Colonic mucosa (tissue), 4 donors: ENCODE data around the gene MSI1. TPM values are rescaled to one million over a fixed set of nuclear protein-coding genes. Genes with fewer than 3 reads are reported as not detected.

Experiments used
- DNase-seq: peaks from one replicate; pipeline ENCODE4 v3.0.0-alpha.2; 2020
- H3K27ac ChIP-seq: fragments of 200-600 bp; one replicate; pipeline ENCODE4 v1.8.0; 2021
- H3K27me3 ChIP-seq: fragments of 200-600 bp; one replicate; pipeline ENCODE4 v1.8.0; 2021
- H3K36me3 ChIP-seq: fragments of 200-600 bp; one replicate; pipeline ENCODE4 v1.8.0; 2021
- H3K4me1 ChIP-seq: fragments of 200-600 bp; one replicate; pipeline ENCODE4 v1.8.0; 2021; ENCODE audit warnings: mild to moderate bottlenecking
- H3K4me3 ChIP-seq: fragments of 200-600 bp; one replicate; pipeline ENCODE4 v1.8.0; 2021
- H3K9ac ChIP-seq, 2 donors: one replicate each; pipeline ENCODE4 v1.7.0; 2013; ENCODE audit warnings: control low read depth in 2 of 2, low read depth in 2 of 2, low read length in 2 of 2
- H3K9me3 ChIP-seq: fragments of 200-600 bp; one replicate; pipeline ENCODE4 v1.8.0; 2021
- intact Hi-C: fragments of 100-400 bp; cut with DNase I; formaldehyde crosslinking; loops from one replicate; pipeline ENCODE4 v1.14.1; 2022
- total RNA-seq, 2 donors: library from RNA; stranded (reverse); fragmentation: NEBNext Ultra II Directional in 1 of 2; extraction: Animal tissue kit (Norgen Biotek cat#: 25700) in 1 of 2; gene quantifications; one replicate each; pipeline ENCODE4 v1.2.1, GENCODE V29; 2021
- TF ChIP-seq, protein P1 (sequence below): fragments of 200-600 bp; IDR thresholded peaks from one replicate; pipeline ENCODE4 v1.8.0; 2022; ENCODE audit warnings: antibody characterized with exemption, mild to moderate bottlenecking
- donor health status: healthy.
- donor health status: DM: no; HTN: no; CAD: no.
- donor health status: DM: no; HTN: no; CAD: no.

Gene MSI1
- total RNA-seq, 2 donors from 2014 or later: 3.8 to 11.7 TPM

GRCh38 chr12:120381752-120382419 is 12.9 kb upstream of the MSI1 start:
- Histone ChIP-seq H3K4me3 (no peak overlapping the region), H3K9me3 (no peaks in the 10 kb centered on the region), H3K4me1 (no peaks in the 10 kb centered on the region), H3K36me3 (no peaks in the 10 kb centered on the region), H3K9ac (no peak overlapping the region), H3K27ac (no peak overlapping the region), H3K27me3 (no peaks in the 10 kb centered on the region)
- DNase-seq: no peak
- TF ChIP-seq, protein P1, sequence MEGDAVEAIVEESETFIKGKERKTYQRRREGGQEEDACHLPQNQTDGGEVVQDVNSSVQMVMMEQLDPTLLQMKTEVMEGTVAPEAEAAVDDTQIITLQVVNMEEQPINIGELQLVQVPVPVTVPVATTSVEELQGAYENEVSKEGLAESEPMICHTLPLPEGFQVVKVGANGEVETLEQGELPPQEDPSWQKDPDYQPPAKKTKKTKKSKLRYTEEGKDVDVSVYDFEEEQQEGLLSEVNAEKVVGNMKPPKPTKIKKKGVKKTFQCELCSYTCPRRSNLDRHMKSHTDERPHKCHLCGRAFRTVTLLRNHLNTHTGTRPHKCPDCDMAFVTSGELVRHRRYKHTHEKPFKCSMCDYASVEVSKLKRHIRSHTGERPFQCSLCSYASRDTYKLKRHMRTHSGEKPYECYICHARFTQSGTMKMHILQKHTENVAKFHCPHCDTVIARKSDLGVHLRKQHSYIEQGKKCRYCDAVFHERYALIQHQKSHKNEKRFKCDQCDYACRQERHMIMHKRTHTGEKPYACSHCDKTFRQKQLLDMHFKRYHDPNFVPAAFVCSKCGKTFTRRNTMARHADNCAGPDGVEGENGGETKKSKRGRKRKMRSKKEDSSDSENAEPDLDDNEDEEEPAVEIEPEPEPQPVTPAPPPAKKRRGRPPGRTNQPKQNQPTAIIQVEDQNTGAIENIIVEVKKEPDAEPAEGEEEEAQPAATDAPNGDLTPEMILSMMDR: no peak
- intact Hi-C loops: no loop called here

- H3K27ac ChIP-seq: no peak overlapping the region
- intact Hi-C loops: no loop called here
- no peak overlapping the region for H3K9ac ChIP-seq
- H3K4me3 ChIP-seq: no peak overlapping the region
- no peaks in the 10 kb centered on the region for H3K36me3 ChIP-seq
- no peaks in the 10 kb centered on the region for H3K9me3 ChIP-seq
- H3K4me1 ChIP-seq: no peaks in the 10 kb centered on the region
- no peaks in the 10 kb centered on the region for H3K27me3 ChIP-seq
- DNase-seq: no peak
- TF ChIP-seq, protein P1: no peak
These were observed 9.1 kb upstream of the MSI1 start for GRCh38 chr12:120378036-120378435.

GRCh38 chr12:120377611-120378010 is 8.6 kb upstream of the MSI1 start:
- Histone ChIP-seq H3K36me3 (no peaks in the 10 kb centered on the region), H3K27me3 (no peaks in the 10 kb centered on the region)
- intact Hi-C loops: no loop called here

DNA sequence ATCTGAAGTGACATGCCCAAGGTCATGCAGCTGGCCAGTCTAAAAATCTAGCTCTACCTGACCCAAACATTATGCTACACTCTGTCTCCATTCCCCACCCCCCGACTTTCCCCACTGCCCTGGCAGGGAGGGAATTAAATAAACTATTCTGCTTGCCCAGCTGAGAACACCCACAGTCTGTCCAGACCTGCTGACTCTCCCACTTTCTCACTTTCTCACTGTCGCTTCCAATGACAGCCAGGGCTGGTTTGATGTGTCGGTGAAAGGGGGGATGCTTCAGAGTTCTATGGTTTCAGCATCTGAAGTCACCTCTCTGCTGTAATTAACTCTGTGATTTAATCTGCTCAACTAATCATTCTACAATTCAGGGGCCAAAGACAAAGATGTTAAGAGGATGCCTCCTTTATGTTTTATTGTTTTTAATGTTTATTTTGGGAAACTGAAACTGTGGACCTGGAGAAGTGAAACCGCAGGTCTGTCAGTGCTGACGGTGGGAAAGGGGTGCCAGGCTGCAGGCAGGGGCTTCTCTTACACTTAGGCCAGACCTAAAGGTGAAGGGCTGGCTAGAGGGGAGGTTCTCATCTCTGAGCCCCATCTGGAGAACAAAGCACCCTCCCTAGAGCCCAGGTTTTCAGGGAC is 8.1 kb upstream of the MSI1 start:
- intact Hi-C loops: no loop called here
- Histone ChIP-seq H3K27me3 (no peaks in the 10 kb centered on the region), H3K27ac (no peak overlapping the region), H3K9ac (no peak overlapping the region), H3K4me3 (no peak overlapping the region), H3K4me1 (no peaks in the 10 kb centered on the region), H3K9me3 (no peaks in the 10 kb centered on the region), H3K36me3 (no peaks in the 10 kb centered on the region)
- no peak for DNase-seq
- TF ChIP-seq, protein P1: no peak

More at GRCh38 chr12:120377611-120378010, 8.6 kb upstream of the MSI1 start:
- H3K27ac ChIP-seq: no peak overlapping the region
- H3K4me1 ChIP-seq: no peaks in the 10 kb centered on the region
- H3K9me3 ChIP-seq: no peaks in the 10 kb centered on the region
- no peak overlapping the region for H3K4me3 ChIP-seq
- TF ChIP-seq, protein P1: no peak
- H3K9ac ChIP-seq: no peak overlapping the region
- DNase-seq: no peak

- TF ChIP-seq, protein P1: no peak
- DNase-seq: no peak
- no peak overlapping the region for H3K27ac ChIP-seq
These were observed 7.5 kb upstream of the MSI1 start for GRCh38 chr12:120376416-120376815.

More at GRCh38 chr12:120376416-120376815, 7.5 kb upstream of the MSI1 start:
- Histone ChIP-seq H3K36me3 (no peaks in the 10 kb centered on the region), H3K9me3 (no peaks in the 10 kb centered on the region), H3K4me3 (no peak overlapping the region), H3K9ac (no peak overlapping the region), H3K4me1 (no peaks in the 10 kb centered on the region), H3K27me3 (peaks cover 2% of the 10 kb centered on the region)
- intact Hi-C loops: no loop called here
